ENCODE measurements around the gene OR14J1. TPM values are rescaled to one million over a fixed set of nuclear protein-coding genes. Genes with fewer than 3 reads are reported as not detected.

OR14J1 gene
- total RNA-seq, 1 donor from 2014 or later, result not detected

Other genes starting within 250 kb of the OR14J1 start
- not detected for gene OR2B3, start 214.4 kb upstream of the OR14J1 start, total RNA-seq
- not detected for gene OR2J1, start 202.2 kb upstream of the OR14J1 start, total RNA-seq
- gene OR2J3, start 193.6 kb upstream of the OR14J1 start, total RNA-seq, result not detected
- gene OR2J2, start 130.8 kb upstream of the OR14J1 start, total RNA-seq, result not detected
- not detected for gene OR5V1, start 67.2 kb downstream of the OR14J1 start, total RNA-seq
- gene OR12D3, start 73.6 kb downstream of the OR14J1 start, total RNA-seq, result not detected
- gene OR12D2, start 93.9 kb downstream of the OR14J1 start, total RNA-seq, result not detected
- not detected for gene OR12D1, start 113.2 kb downstream of the OR14J1 start, total RNA-seq
- gene OR10C1, start 137.6 kb downstream of the OR14J1 start, total RNA-seq, result not detected
- not detected for gene OR11A1, start 155.4 kb downstream of the OR14J1 start, total RNA-seq
- not detected for gene OR2H1, start 155.5 kb downstream of the OR14J1 start, total RNA-seq
- 0.36 TPM for gene MAS1L, start 186.3 kb downstream of the OR14J1 start, total RNA-seq

Measured in sciatic nerve (tissue), 1 donor.